Stimulated activated CD8-positive, alpha-beta memory T cell treated with anti-CD3 and anti-CD28 coated beads, Interleukin-4, amount 100 ng/mL, for 24 hours (primary cell): ENCODE data around the gene ENTREP3.
"Not testable (repeated sequence)": the region's sequence is repeated elsewhere in the genome, so short reads cannot be mapped to it uniquely, and the experiment has no call there.

ENCODE experiments used
- DNase-seq: peaks from one replicate; pipeline ENCODE4 v3.0.0-alpha.2; 2020; ENCODE audit warnings: low read depth

ENTREP3 gene

GRCh38 chr1:155255243-155256007, at the start of gene ENTREP3:
Gene ENTREP3 (minus strand): TSS chr1:155255483. CDS start chr1:155254877, 606 bp downstream.
- peak; percentile 71 for DNase-seq

- DNase-seq, result no peak
These were observed 49.3 kb upstream of the ENTREP3 start for GRCh38 chr1:155304558-155305063.

GRCh38 chr1:155301342-155301841, 46.1 kb upstream of the ENTREP3 start, which contains the start of gene PKLR:
Gene PKLR (minus strand): TSS chr1:155301438. CDS start chr1:155301395, 43 bp downstream.
- no peak for DNase-seq

GRCh38 chr1:155300553-155301329, 45.5 kb upstream of the ENTREP3 start:
- DNase-seq, result no peak

- no peak for DNase-seq
These were observed 44.7 kb upstream of the ENTREP3 start for GRCh38 chr1:155300024-155300423.

- no peak for DNase-seq
These were observed 42.1 kb upstream of the ENTREP3 start for GRCh38 chr1:155297384-155297783.

GRCh38 chr1:155296661-155297060, 41.4 kb upstream of the ENTREP3 start:
- DNase-seq, result no peak

- DNase-seq, result no peak
These were observed 40.6 kb upstream of the ENTREP3 start for GRCh38 chr1:155295942-155296267.

- no peak for DNase-seq
These were observed 40.1 kb upstream of the ENTREP3 start for GRCh38 chr1:155295183-155295941.

- DNase-seq, result no peak
These were observed 39.4 kb upstream of the ENTREP3 start for GRCh38 chr1:155294520-155295182.

- DNase-seq, result no peak
These were observed 37.9 kb upstream of the ENTREP3 start for GRCh38 chr1:155293086-155293749.

- DNase-seq, result not testable (repeated sequence)
These were observed 35.7 kb upstream of the ENTREP3 start for GRCh38 chr1:155291006-155291405.

GRCh38 chr1:155287987-155288543, 32.8 kb upstream of the ENTREP3 start:
- DNase-seq, result no peak

GRCh38 chr1:155286544-155286943, 31.3 kb upstream of the ENTREP3 start:
- DNase-seq, result no peak

- DNase-seq, result no peak
These were observed 30.4 kb upstream of the ENTREP3 start for GRCh38 chr1:155285631-155286044.

GRCh38 chr1:155285063-155285462, 29.8 kb upstream of the ENTREP3 start:
- no peak for DNase-seq

GRCh38 chr1:155284476-155284875, 29.2 kb upstream of the ENTREP3 start:
- no peak for DNase-seq

- no peak for DNase-seq
These were observed 27.3 kb upstream of the ENTREP3 start for GRCh38 chr1:155282488-155283091.

- no peak for DNase-seq
These were observed 24.0 kb upstream of the ENTREP3 start for GRCh38 chr1:155279268-155279667.

- no peak for DNase-seq
These were observed 23.4 kb upstream of the ENTREP3 start for GRCh38 chr1:155278689-155279160.
